ENCODE data around the gene RNASE1.

Gene RNASE1

DNA sequence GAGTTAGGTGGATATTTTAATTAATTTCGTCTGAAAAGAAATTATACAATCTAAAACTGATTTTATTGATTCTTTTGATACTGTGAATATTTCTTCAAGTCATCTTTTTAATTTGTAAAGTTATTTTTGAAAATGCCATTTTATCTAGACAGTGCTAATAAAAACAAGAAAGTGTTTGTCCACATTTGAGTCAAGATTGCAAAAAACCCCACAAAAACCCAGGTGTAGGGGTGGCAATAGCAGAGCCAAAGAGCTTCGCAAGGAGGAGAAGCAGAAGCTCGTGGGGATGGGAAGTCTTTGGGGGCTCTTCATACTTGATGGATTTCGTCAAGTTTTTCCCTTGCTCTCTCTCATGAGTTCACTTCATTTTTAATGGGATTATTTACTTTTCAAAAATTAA lies 15.6 kb downstream of the RNASE1 start:
- H3K4me3 ChIP-seq (ENCODE audit: low read depth, low read length) = no peak overlapping the region
- TF ChIP-seq, protein P1, sequence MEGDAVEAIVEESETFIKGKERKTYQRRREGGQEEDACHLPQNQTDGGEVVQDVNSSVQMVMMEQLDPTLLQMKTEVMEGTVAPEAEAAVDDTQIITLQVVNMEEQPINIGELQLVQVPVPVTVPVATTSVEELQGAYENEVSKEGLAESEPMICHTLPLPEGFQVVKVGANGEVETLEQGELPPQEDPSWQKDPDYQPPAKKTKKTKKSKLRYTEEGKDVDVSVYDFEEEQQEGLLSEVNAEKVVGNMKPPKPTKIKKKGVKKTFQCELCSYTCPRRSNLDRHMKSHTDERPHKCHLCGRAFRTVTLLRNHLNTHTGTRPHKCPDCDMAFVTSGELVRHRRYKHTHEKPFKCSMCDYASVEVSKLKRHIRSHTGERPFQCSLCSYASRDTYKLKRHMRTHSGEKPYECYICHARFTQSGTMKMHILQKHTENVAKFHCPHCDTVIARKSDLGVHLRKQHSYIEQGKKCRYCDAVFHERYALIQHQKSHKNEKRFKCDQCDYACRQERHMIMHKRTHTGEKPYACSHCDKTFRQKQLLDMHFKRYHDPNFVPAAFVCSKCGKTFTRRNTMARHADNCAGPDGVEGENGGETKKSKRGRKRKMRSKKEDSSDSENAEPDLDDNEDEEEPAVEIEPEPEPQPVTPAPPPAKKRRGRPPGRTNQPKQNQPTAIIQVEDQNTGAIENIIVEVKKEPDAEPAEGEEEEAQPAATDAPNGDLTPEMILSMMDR (IDR thresholded peaks at IDR 0.05; ENCODE audit: borderline replicate concordance, insufficient read depth, low read depth, low read length) = no peak

DNA sequence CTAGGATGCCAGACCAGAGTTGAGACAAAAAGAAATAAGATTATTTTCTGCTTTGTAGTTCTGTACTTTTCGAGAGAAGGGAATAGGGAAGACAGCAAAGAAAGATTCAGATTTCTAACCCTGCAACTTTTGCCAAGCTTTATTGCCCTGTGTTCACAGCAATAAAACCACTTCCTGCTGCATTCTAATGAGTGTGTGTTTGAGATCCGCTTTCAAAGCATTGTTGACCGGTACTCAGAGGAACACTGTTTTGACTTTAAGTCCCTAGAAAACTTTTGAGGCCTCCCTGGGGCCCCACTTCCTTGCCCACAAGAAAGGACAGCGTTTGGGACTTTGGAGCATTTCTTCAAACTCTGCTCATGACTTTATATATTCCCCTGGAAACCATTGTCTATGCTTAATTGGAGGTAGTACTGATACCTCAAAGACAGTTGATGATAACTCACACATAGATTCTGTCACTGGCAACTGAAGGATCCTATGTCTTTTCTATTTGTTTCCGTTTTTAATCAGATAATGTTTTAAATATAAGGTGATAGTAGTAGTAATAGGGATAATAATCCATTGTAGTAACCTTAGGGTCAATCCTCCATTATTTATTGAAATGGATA lies 20.3 kb downstream of the RNASE1 start:
- TF ChIP-seq, protein P1 (IDR thresholded peaks at IDR 0.05; ENCODE audit: borderline replicate concordance, insufficient read depth, low read depth, low read length) = no peak
- no peak overlapping the region for H3K4me3 ChIP-seq (ENCODE audit: low read depth, low read length)

DNA sequence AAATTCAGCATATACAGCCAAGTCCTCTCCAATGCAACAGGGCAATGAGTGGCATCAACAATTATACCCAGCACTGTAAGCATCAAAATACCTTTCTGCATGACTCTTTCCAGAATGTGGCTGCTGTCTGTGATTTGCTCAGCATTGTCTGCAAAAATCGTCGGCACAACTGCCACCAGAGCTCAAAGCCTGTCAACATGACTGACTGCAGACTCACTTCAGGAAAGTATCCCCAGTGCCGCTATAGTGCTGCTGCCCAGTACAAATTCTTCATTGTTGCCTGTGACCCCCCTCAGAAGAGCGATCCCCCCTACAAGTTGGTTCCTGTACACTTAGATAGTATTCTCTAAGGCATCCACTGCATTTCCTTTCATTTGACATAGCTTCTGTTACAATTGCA lies 20.8 kb downstream of the RNASE1 start:
- TF ChIP-seq, protein P1 (IDR thresholded peaks at IDR 0.05; ENCODE audit: borderline replicate concordance, insufficient read depth, low read depth, low read length) = no peak
- peak overlapping the region; percentile 44 for H3K4me3 ChIP-seq (ENCODE audit: low read depth, low read length)

- TF ChIP-seq, protein P1 (IDR thresholded peaks at IDR 0.05; ENCODE audit: borderline replicate concordance, insufficient read depth, low read depth, low read length) = no peak
- H3K4me3 ChIP-seq (ENCODE audit: low read depth, low read length) = no peak overlapping the region
Observed at GRCh38 chr14:20775901-20776300, 26.7 kb downstream of the RNASE1 start.

DNA sequence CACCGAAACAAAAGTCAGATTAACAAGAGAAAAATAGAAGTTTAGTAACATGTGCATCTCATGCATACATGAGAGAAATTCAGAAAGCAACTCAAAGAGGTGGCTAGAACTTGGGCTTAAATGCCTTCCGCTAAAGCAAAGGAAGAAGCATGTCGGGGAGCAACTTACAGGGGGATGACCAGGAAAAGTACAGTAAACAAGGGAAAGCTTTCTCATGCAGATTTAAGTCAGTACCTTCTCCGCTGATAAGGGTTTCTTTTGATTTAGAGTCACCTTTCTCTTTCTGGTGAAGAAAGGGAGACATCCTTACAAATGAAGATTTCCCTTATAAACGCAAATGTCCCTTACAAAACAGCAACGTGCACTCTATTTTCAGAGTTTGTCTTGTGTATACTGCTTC lies 27.6 kb downstream of the RNASE1 start:
- TF ChIP-seq, protein P1 (IDR thresholded peaks at IDR 0.05; ENCODE audit: borderline replicate concordance, insufficient read depth, low read depth, low read length) = no peak
- no peak overlapping the region for H3K4me3 ChIP-seq (ENCODE audit: low read depth, low read length)

GRCh38 chr14:20774258-20774824 lies 28.3 kb downstream of the RNASE1 start:
- H3K4me3 ChIP-seq (ENCODE audit: low read depth, low read length) = no peak overlapping the region
- TF ChIP-seq, protein P1 (IDR thresholded peaks at IDR 0.05; ENCODE audit: borderline replicate concordance, insufficient read depth, low read depth, low read length) = no peak

DNA sequence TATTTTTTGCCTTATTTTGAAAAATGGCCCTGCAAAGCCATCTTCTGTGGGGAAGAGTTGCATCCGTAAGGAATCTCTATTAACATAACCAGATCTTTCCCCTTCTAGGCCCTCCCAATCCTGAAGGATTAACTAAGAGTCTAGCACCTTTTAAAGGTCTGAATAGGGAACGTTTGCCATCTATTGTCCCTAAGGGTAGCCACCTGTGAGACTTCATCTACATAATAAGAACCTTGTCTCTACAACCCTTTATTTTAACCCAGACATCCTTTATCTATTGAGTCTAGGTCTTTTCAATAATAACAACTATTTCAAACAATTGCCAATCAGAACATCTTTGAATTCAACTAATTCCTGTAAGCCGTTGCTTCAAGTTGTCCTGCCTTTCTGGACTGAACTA lies 30.0 kb downstream of the RNASE1 start:
- no peak overlapping the region for H3K4me3 ChIP-seq (ENCODE audit: low read depth, low read length)
- TF ChIP-seq, protein P1 (IDR thresholded peaks at IDR 0.05; ENCODE audit: borderline replicate concordance, insufficient read depth, low read depth, low read length) = no peak

Measured in GM12875 (cell line).